ENCODE data around the gene ISOC2.
A peak's percentile ranks its signal among the peaks of the same experiment; 100 is the strongest.
"Not testable (repeated sequence)": the region's sequence is repeated elsewhere in the genome, so short reads cannot be mapped to it uniquely, and the experiment has no call there.

ISOC2 gene

GRCh38 chr19:55452749-55453346 is 8.6 kb downstream of the ISOC2 start:
- ATAC-seq (replicated peaks) (peak; percentile 28), DNase-seq (no peak)
- Mint-ChIP-seq H3K27me3 (peaks cover 26 to 27% of the 10 kb centered on the region in 2 donors), H3K4me1 (ENCODE audit: low read depth in 2 of 2) (peaks cover 5 to 17% of the 10 kb centered on the region in 2 donors), H3K27ac (no peak overlapping the region), H3K4me3 (peak overlapping the region in 1 of 2 donors; percentile 67), H3K9me3 (no peaks in the 10 kb centered on the region), H3K36me3 (ENCODE audit: insufficient read depth) (peaks cover 4% of the 10 kb centered on the region)

GRCh38 chr19:55451965-55452748 is 9.3 kb downstream of the ISOC2 start:
- H3K36me3 Mint-ChIP-seq (ENCODE audit: insufficient read depth), result peaks cover 4% of the 10 kb centered on the region
- H3K27me3 Mint-ChIP-seq, result peaks cover 26 to 27% of the 10 kb centered on the region in 2 donors
- DNase-seq (peak in 1 of 3 experiments; percentile 27), ATAC-seq (replicated peaks) (peak; percentile 37)
- peak overlapping the region; percentile 57 to 67 for H3K4me3 Mint-ChIP-seq
- no peaks in the 10 kb centered on the region for H3K9me3 Mint-ChIP-seq
- H3K4me1 Mint-ChIP-seq (ENCODE audit: low read depth in 2 of 2), result peaks cover 5 to 17% of the 10 kb centered on the region in 2 donors
- peak overlapping the region in 1 of 2 donors; percentile 64 for H3K27ac Mint-ChIP-seq

GRCh38 chr19:55451163-55451964 is 10.1 kb downstream of the ISOC2 start:
- Mint-ChIP-seq H3K27ac (peak overlapping the region in 1 of 2 donors; percentile 64), H3K27me3 (peaks cover 26 to 27% of the 10 kb centered on the region in 2 donors), H3K4me1 (ENCODE audit: low read depth in 2 of 2) (peaks cover 5 to 17% of the 10 kb centered on the region in 2 donors), H3K36me3 (ENCODE audit: insufficient read depth) (peaks cover 4% of the 10 kb centered on the region), H3K9me3 (no peaks in the 10 kb centered on the region), H3K4me3 (peak overlapping the region; percentile 60 to 67)
- DNase-seq (no peak), ATAC-seq (replicated peaks) (peak; percentile 52)

- no peak overlapping the region for H3K27ac Mint-ChIP-seq
- H3K36me3 Mint-ChIP-seq (ENCODE audit: insufficient read depth), result peaks cover 4% of the 10 kb centered on the region
- H3K4me3 Mint-ChIP-seq, result no peak overlapping the region
- ATAC-seq (replicated peaks), result no peak
- peaks cover 25 to 43% of the 10 kb centered on the region in 2 donors for H3K27me3 Mint-ChIP-seq
- DNase-seq, result no peak
- H3K4me1 Mint-ChIP-seq (ENCODE audit: low read depth in 2 of 2), result peaks cover 5 to 17% of the 10 kb centered on the region in 2 donors
- no peaks in the 10 kb centered on the region for H3K9me3 Mint-ChIP-seq
Observed at GRCh38 chr19:55449469-55449868, 12.0 kb downstream of the ISOC2 start.

GRCh38 chr19:55448175-55448490 is 13.3 kb downstream of the ISOC2 start:
- ATAC-seq (replicated peaks), result not testable (repeated sequence)

GRCh38 chr19:55447421-55448174 is 13.8 kb downstream of the ISOC2 start:
- peaks cover 27 to 50% of the 10 kb centered on the region in 2 donors for H3K27me3 Mint-ChIP-seq
- H3K27ac Mint-ChIP-seq, result no peak overlapping the region
- DNase-seq (no peak), ATAC-seq (replicated peaks) (no peak)
- H3K4me1 Mint-ChIP-seq (ENCODE audit: low read depth in 2 of 2), result peaks cover 6 to 10% of the 10 kb centered on the region in 2 donors
- peaks cover 4% of the 10 kb centered on the region for H3K36me3 Mint-ChIP-seq (ENCODE audit: insufficient read depth)
- no peaks in the 10 kb centered on the region for H3K9me3 Mint-ChIP-seq
- H3K4me3 Mint-ChIP-seq, result no peak overlapping the region

More at GRCh38 chr19:55448175-55448490, 13.3 kb downstream of the ISOC2 start:
- H3K4me1 Mint-ChIP-seq (ENCODE audit: low read depth in 2 of 2), result peaks cover 4 to 13% of the 10 kb centered on the region in 2 donors
- H3K27ac Mint-ChIP-seq; DNase-seq; H3K4me3 Mint-ChIP-seq; H3K36me3 Mint-ChIP-seq (ENCODE audit: insufficient read depth); H3K9me3 Mint-ChIP-seq: not testable (repeated sequence)
- H3K27me3 Mint-ChIP-seq, result peaks cover 25 to 46% of the 10 kb centered on the region in 2 donors

- DNase-seq (no peak), ATAC-seq (replicated peaks) (no peak)
- Mint-ChIP-seq H3K27me3 (peaks cover 38 to 52% of the 10 kb centered on the region in 2 donors), H3K4me3 (no peak overlapping the region), H3K9me3 (no peaks in the 10 kb centered on the region), H3K27ac (no peak overlapping the region), H3K36me3 (ENCODE audit: insufficient read depth) (no peaks in the 10 kb centered on the region), H3K4me1 (ENCODE audit: low read depth in 2 of 2) (peaks cover 12% of the 10 kb centered on the region in 2 donors)
Observed at GRCh38 chr19:55446060-55446459, 15.4 kb downstream of the ISOC2 start.

GRCh38 chr19:55444646-55445045 is 16.8 kb downstream of the ISOC2 start:
- Mint-ChIP-seq H3K4me1 (ENCODE audit: low read depth in 2 of 2) (peaks cover 10 to 15% of the 10 kb centered on the region in 2 donors), H3K4me3 (no peak overlapping the region), H3K27ac (no peak overlapping the region), H3K36me3 (ENCODE audit: insufficient read depth) (no peaks in the 10 kb centered on the region), H3K9me3 (no peaks in the 10 kb centered on the region), H3K27me3 (peaks cover 52 to 54% of the 10 kb centered on the region in 2 donors)
- DNase-seq, result no peak
- ATAC-seq (replicated peaks), result no peak

GRCh38 chr19:55443824-55444480 is 17.5 kb downstream of the ISOC2 start:
- peak overlapping the region in 1 of 2 donors; percentile 2 for H3K4me3 Mint-ChIP-seq
- no peaks in the 10 kb centered on the region for H3K9me3 Mint-ChIP-seq
- no peak for ATAC-seq (replicated peaks)
- peaks cover 10 to 15% of the 10 kb centered on the region in 2 donors for H3K4me1 Mint-ChIP-seq (ENCODE audit: low read depth in 2 of 2)
- no peak overlapping the region for H3K27ac Mint-ChIP-seq
- DNase-seq, result no peak
- peaks cover under 1% of the 10 kb centered on the region for H3K36me3 Mint-ChIP-seq (ENCODE audit: insufficient read depth)
- peaks cover 59 to 61% of the 10 kb centered on the region in 2 donors for H3K27me3 Mint-ChIP-seq

GRCh38 chr19:55443045-55443823 is 18.2 kb downstream of the ISOC2 start, which contains the start of gene SHISA7:
Gene SHISA7, minus strand, starts transcription at chr19:55443300. Its CDS starts 437 bp downstream, at chr19:55442863.
- H3K9me3 Mint-ChIP-seq, result no peaks in the 10 kb centered on the region

GRCh38 chr19:55442372-55442961 is 19.0 kb downstream of the ISOC2 start:
- peak; percentile 65 for ATAC-seq (replicated peaks)
- Mint-ChIP-seq H3K9me3 (no peaks in the 10 kb centered on the region), H3K4me1 (ENCODE audit: low read depth in 2 of 2) (peaks cover 10 to 15% of the 10 kb centered on the region in 2 donors), H3K36me3 (ENCODE audit: insufficient read depth) (peaks cover 3% of the 10 kb centered on the region), H3K27me3 (peaks cover 72 to 74% of the 10 kb centered on the region in 2 donors), H3K4me3 (no peak overlapping the region), H3K27ac (no peak overlapping the region)
- DNase-seq, result no peak

More at GRCh38 chr19:55443045-55443823, 18.2 kb downstream of the ISOC2 start, which contains the start of gene SHISA7:
- ATAC-seq (replicated peaks) (no peak), DNase-seq (no peak)
- Mint-ChIP-seq H3K27ac (no peak within 1 kb of the TSS), H3K36me3 (ENCODE audit: insufficient read depth) (peaks cover 3% of the 10 kb centered on the region), H3K4me1 (ENCODE audit: low read depth in 2 of 2) (peaks cover 10 to 15% of the 10 kb centered on the region in 2 donors), H3K4me3 (peak within 1 kb of the TSS; percentile 5 to 20), H3K27me3 (peaks cover 66 to 68% of the 10 kb centered on the region in 2 donors)
